HG03558 (cell line): ENCODE measurements around the gene CPM.
A peak's percentile ranks its signal among the peaks of the same experiment; 100 is the strongest.

Source experiments
- ATAC-seq: cut with Tn5 transposase; IDR thresholded peaks from one replicate; pipeline ENCODE4 v1.9.1; 2021; ENCODE audit warnings: moderate number of reproducible peaks; ENCODE audit not compliant: unreplicated experiment; ENCODE audit errors: extremely low read depth

The CPM gene

GRCh38 chr12:68957273-68957672 is 24.3 kb upstream of the CPM start:
- ATAC-seq: no peak

DNA sequence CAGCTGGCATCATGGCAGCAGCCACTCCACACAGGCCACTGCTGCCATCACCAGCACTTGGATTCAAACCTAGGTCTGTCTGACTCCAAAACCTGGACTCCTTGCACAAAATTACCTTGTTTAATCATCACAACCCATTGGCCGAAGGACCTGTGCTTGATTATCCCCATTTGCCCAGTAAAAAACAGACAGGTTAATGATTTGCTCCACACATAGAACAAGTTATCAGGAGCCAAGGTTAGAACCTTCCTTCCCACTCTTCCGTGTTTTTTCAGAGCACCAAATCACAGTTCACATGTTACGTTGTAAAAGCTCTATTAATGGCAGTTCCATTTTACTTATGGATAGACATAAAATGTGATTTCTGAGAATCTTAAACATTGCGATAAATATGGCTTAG is 23.5 kb upstream of the CPM start:
- ATAC-seq: no peak

DNA sequence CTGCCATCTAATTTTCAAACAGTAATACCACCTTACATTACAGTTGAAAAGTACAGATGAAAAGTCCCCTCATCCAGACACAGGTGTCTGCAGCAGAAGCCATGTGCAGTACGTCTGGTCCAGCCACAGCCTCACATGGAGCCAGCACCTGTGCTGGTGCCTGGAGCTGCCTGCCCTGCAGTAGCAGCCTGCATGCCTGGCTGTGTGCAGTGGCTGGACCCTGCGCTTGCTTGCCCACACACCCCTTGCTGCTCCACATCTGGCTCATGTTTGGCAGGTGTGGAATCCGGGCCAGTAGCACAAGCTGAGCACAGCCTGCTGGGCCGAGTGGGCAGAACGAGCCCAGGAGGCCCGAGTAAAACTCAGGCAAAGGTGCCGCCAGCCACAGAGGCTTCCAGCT is 21.8 kb upstream of the CPM start:
- no peak for ATAC-seq

GRCh38 chr12:68953536-68953935 is 20.6 kb upstream of the CPM start:
- ATAC-seq: no peak

GRCh38 chr12:68951652-68952051 is 18.7 kb upstream of the CPM start:
- no peak for ATAC-seq

DNA sequence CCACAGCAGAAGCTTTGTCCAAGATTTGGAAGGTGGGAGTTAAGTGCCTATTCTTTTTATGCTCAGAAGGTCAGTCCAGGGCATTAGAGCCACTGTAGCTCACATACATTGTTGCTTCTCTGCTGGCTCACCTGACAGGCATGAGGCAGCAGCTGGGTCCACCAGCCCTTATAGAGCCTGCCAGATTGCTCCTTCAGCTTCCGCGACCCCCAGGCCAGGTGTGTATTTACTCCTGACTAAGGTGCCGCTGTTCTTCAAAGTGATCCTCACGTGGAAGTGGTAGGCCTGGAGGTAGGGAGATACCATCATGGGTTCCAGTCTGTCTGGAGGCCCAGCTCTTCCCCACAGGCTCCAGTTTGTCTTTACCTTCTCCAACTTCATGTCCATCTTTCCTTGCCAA is 17.5 kb upstream of the CPM start:
- ATAC-seq: no peak

- ATAC-seq: no peak
Measured at GRCh38 chr12:68945255-68945654, 12.3 kb upstream of the CPM start.

DNA sequence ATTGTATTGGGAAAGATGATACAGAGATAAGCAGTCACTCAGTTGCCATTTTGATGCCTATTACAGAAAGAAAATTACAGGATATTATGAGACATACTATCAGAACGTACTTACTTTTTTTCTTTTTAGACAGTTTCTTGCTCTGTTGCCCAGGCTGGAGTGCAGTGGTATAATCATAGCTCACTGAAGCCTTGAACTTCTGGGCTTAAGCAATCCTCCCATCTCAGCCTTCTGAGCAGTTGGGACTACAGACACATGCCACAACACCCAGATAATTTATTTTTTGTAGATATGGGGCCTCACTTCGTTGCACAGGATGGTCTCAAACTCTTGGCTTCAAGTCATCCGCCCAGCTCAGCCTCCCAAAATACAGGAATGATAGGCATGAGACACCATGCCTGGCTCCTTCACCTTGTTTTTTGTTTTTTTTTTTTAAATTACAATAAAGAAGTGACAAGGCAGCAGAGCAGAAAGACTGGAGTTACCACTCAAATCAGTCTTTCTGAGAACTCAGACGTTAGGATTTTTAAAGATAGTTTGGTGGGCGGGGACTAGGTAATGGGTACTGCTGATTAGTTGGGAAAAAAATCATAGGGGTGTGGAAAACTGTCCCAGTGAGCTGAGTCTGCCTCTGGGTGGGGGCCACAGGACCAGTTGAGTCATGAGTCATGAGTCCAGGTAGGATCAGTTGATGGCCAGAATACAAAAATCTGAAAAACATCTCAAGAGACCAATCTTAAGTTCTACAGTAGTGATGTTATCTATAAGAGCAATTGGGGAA is 11.5 kb upstream of the CPM start:
- ATAC-seq: no peak

GRCh38 chr12:68943848-68944247 is 10.9 kb upstream of the CPM start:
- ATAC-seq: no peak

- no peak for ATAC-seq
Measured at GRCh38 chr12:68940731-68941130, 7.8 kb upstream of the CPM start.

- no peak for ATAC-seq
Measured at GRCh38 chr12:68939505-68939904, 6.5 kb upstream of the CPM start.

- ATAC-seq: no peak
Measured at GRCh38 chr12:68934392-68934791, 1.4 kb upstream of the CPM start.

DNA sequence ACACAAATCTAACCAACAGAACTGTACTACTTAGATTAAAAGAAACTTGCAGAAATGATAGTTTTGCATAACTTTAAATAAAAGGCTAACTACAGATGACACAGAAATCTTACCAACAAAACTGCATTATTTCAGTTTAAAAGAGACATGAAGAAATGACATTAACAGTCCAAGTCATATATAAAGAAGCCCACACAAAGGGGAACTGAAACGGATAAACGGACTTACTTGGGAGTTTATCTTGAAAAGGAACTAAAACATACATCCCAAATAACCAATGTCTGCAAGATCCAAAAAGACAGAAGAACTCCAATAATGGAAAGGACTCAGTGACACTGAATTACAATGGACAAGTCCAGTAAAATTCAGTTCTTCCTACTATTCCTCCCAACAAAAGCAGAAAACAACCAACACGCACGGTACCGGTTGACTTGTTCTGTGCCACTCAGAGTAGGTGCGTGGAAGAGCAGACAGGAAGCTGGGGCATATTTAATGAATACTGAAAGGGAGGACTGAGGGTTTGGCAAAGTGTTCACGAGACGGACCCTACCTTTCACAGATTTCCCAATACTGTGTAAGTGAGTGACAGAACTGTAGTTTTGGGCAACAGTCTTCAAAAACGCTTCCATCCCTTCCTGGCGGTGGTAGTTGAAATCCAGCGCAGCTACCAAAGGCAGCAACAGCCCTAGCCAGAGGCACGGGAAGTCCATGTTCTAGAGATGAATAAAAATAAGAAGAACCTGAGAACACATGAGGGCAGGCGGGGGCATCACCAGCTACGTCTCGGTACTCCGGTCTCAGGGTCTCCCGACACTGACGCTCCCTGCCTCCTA is 627 bp downstream of the CPM start:
- ATAC-seq: peak; percentile 15

DNA sequence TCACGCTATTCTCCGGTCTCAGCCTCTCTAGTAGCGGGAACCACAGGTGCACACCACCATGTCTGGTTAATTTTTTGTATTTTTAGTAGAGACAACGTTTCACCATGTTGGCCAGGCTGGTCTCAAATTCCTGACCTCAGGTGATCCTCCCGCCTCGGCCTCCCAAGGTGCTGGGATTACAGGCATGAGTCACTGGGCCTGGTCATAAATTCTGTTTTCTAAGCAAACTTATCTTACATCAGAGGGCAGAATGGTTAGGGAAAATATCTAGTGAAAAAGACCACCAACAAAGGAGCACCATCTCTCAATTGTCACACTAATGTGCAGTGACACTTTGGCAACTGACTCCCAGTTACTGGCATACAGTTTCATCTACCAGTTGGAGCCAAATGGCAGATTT is 2.8 kb downstream of the CPM start:
- no peak for ATAC-seq

DNA sequence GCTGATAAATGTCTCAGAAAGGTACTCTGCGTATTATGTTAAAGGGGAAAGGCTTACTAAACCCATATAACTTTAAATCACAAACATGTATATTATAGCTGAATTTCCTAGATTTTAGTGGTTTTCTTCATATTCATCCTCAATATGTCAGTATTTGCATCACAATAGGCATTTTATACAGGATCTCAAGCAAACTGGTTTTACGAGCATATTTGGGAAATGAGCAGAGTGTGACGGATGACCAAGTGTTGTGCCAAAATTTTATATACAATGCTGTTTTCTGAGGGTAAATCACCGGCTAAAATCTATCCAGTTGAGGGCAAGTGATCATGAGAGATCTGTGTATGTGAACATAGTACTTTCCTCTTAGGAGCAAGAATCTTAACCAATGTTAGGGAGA is 8.4 kb downstream of the CPM start:
- no peak for ATAC-seq

DNA sequence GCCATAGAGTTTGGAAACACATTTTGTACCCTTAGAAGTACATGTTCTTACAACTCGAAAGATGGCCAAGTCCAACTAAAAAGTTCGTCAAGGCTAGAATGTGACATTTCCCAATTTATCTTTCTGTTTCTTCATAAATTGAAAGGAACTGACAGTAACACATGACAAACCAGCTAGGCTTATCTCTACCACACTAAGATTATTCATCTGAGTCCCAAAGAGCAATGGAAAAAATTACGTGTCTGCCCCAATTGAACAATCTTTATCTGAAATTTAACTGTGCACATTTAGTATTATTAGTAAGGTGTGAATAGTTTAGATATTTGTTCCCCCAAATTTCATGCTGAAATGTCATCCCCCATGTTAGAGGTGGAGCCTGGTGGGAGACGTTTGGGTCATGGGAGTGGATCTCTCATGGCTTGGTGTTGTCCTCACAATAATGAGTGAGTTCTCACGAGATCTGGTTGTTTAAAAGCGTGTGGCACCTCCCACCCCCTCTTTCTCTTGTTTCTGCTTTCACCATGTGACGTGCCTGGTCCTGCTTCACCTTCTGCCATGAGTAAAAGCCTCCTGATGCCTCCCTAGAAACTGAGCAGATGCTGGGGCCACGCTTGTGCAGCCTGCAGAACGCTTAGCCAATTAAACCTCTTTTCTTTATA is 13.3 kb downstream of the CPM start:
- ATAC-seq: no peak

GRCh38 chr12:68918960-68919359 is 14.0 kb downstream of the CPM start:
- no peak for ATAC-seq

- ATAC-seq: no peak
Measured at GRCh38 chr12:68915055-68915454, 17.9 kb downstream of the CPM start.

DNA sequence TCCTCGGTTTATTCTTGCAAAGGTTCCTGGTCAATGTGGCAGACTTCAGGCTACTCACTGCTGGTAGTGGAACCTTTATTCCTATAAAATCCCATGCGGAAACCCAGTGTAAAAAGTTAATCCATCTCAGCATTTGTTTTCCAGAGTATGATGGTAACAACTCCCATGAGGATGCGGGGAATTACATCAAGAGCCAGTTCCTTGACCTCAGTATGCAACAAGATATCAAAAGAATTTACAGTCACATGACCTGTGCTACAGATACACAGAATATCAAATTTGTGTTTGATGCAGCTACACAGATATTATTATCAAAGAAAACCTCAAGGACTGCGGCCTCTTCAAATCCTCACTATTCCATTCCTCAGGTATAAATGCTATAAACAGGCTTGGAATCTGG is 19.3 kb downstream of the CPM start:
- no peak for ATAC-seq

DNA sequence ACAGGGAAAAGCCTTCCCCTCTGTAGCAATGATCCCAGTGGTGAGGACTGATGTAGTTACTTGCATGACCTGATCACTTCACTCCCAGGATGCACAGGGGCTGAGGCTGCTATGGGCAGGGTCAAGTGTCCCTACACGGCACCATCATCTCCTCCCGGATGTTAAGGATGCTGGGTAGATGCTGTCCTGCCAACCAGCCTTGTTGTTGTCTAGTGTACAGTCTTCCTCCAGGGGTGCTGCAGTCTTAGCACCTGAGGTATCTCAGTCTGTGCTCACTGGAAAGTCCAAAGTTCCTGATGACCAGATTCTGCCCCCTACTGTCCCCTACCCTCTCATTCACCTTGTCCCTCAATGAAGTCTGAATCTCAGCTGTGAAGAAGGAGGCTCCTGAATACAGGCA is 20.1 kb downstream of the CPM start:
- ATAC-seq: no peak

GRCh38 chr12:68911197-68911718 is 21.7 kb downstream of the CPM start:
- no peak for ATAC-seq
